ENCODE measurements around the gene AMOT.

GRCh38 chrX:112868586-112868985 is 28.0 kb upstream of the AMOT start:
- TF ChIP-seq, protein P1, sequence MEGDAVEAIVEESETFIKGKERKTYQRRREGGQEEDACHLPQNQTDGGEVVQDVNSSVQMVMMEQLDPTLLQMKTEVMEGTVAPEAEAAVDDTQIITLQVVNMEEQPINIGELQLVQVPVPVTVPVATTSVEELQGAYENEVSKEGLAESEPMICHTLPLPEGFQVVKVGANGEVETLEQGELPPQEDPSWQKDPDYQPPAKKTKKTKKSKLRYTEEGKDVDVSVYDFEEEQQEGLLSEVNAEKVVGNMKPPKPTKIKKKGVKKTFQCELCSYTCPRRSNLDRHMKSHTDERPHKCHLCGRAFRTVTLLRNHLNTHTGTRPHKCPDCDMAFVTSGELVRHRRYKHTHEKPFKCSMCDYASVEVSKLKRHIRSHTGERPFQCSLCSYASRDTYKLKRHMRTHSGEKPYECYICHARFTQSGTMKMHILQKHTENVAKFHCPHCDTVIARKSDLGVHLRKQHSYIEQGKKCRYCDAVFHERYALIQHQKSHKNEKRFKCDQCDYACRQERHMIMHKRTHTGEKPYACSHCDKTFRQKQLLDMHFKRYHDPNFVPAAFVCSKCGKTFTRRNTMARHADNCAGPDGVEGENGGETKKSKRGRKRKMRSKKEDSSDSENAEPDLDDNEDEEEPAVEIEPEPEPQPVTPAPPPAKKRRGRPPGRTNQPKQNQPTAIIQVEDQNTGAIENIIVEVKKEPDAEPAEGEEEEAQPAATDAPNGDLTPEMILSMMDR (conservative IDR thresholded peaks at IDR 0.05; ENCODE audit: low read depth in 2 of 2): no peak
- no peak for TF ChIP-seq ZNF331 (CRISPR knock-in tag; IDR thresholded peaks at IDR 0.05; ENCODE audit: low read depth)
- TF ChIP-seq EZH2 (IDR thresholded peaks at IDR 0.05; ENCODE audit: low read depth, unreplicated experiment): no peak
- TF ChIP-seq REST (IDR thresholded peaks at IDR 0.05; ENCODE audit: unreplicated experiment): no peak
- TF ChIP-seq ETS1 (IDR thresholded peaks at IDR 0.05): no peak
- no peak for TF ChIP-seq ZNF114 (CRISPR knock-in tag; IDR thresholded peaks at IDR 0.05)
- no peak for TF ChIP-seq POLR2AphosphoS5 (IDR thresholded peaks at IDR 0.05; ENCODE audit: low read depth)
- no peak for TF ChIP-seq EZH2phosphoT487 (IDR thresholded peaks at IDR 0.05; ENCODE audit: unreplicated experiment)
- TF ChIP-seq JUNB (IDR thresholded peaks at IDR 0.05; ENCODE audit: unreplicated experiment): no peak
- TF ChIP-seq CREB1 (CRISPR knock-in tag; IDR thresholded peaks at IDR 0.05; ENCODE audit: low read depth): no peak
- no peak for TF ChIP-seq NANOG (IDR thresholded peaks at IDR 0.05; ENCODE audit: borderline replicate concordance)

Data from GM23338 (cell line).